ENCODE results near the gene CLCN3.
"Not testable (repeated sequence)": the region's sequence is repeated elsewhere in the genome, so short reads cannot be mapped to it uniquely, and the experiment has no call there.

CLCN3 gene

GRCh38 chr4:169678951-169679591 is 58.7 kb downstream of the CLCN3 start:
- not testable (repeated sequence) for H3K27ac Mint-ChIP-seq; H3K4me3 Mint-ChIP-seq; H3K4me1 Mint-ChIP-seq (ENCODE audit: low read depth); H3K9me3 Mint-ChIP-seq; H3K27me3 Mint-ChIP-seq; DNase-seq
- H3K36me3 Mint-ChIP-seq (ENCODE audit: low read depth), result peaks cover 34% of the 10 kb centered on the region

GRCh38 chr4:169682372-169683047 is 62.1 kb downstream of the CLCN3 start:
- Mint-ChIP-seq H3K9me3 (no peaks in the 10 kb centered on the region), H3K27me3 (no peaks in the 10 kb centered on the region), H3K4me1 (ENCODE audit: low read depth) (peaks cover 3% of the 10 kb centered on the region), H3K36me3 (ENCODE audit: low read depth) (peaks cover 57% of the 10 kb centered on the region), H3K4me3 (no peak overlapping the region), H3K27ac (no peak overlapping the region)
- no peak for DNase-seq

GRCh38 chr4:169689681-169690080 is 69.3 kb downstream of the CLCN3 start:
- Mint-ChIP-seq H3K4me1 (ENCODE audit: low read depth) (peaks cover 13% of the 10 kb centered on the region), H3K27ac (no peak overlapping the region), H3K9me3 (no peaks in the 10 kb centered on the region), H3K27me3 (no peaks in the 10 kb centered on the region), H3K36me3 (ENCODE audit: low read depth) (peaks cover 60% of the 10 kb centered on the region), H3K4me3 (no peak overlapping the region)
- no peak for DNase-seq

GRCh38 chr4:169690787-169691186 is 70.4 kb downstream of the CLCN3 start:
- Mint-ChIP-seq H3K36me3 (ENCODE audit: low read depth) (peaks cover 59% of the 10 kb centered on the region), H3K27me3 (no peaks in the 10 kb centered on the region), H3K4me3 (no peak overlapping the region), H3K27ac (no peak overlapping the region), H3K4me1 (ENCODE audit: low read depth) (peaks cover 13% of the 10 kb centered on the region), H3K9me3 (no peaks in the 10 kb centered on the region)
- DNase-seq, result no peak

- H3K27ac Mint-ChIP-seq, result no peak overlapping the region
- no peaks in the 10 kb centered on the region for H3K27me3 Mint-ChIP-seq
- no peaks in the 10 kb centered on the region for H3K4me1 Mint-ChIP-seq (ENCODE audit: low read depth)
- DNase-seq, result no peak
- H3K4me3 Mint-ChIP-seq, result no peak overlapping the region
- peaks cover 65% of the 10 kb centered on the region for H3K36me3 Mint-ChIP-seq (ENCODE audit: low read depth)
- H3K9me3 Mint-ChIP-seq, result no peaks in the 10 kb centered on the region
These were observed 78.0 kb downstream of the CLCN3 start for GRCh38 chr4:169698331-169698730.

DNA sequence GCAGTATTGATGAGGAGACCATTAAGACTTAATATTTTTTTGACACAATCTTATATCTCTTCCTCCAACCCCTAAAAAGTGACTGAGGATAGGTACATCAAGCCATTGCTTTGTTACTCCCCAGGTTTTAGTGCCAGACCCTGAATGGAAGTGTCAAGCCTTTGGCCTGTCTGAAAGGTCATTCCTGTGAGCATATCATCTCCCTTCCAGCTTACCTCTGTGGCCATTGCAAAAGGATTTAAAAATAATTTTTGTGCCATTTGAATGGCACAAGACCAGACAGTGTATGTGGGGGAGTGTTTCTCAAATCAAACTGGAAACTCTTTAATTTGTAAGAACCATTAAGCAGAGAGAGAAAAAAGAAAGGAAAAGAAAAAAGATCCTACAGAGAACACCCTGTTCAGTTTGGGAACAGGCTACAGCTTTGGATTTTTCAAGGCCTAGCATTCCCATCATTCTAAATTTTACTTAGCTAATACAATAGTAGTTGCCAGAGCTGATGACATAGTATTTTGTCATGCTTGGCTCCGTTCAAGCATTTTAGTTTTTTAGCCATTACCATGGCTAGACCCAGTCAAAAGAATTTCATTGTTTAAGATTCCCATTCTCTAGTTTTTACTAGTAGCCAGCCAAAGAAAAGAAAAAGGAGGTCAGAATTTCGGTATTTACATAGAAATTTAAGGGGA is 87.7 kb downstream of the CLCN3 start:
- Mint-ChIP-seq H3K9me3 (no peaks in the 10 kb centered on the region), H3K27me3 (no peaks in the 10 kb centered on the region), H3K27ac (no peak overlapping the region), H3K4me3 (no peak overlapping the region), H3K4me1 (ENCODE audit: low read depth) (peaks cover 5% of the 10 kb centered on the region), H3K36me3 (ENCODE audit: low read depth) (peaks cover 64% of the 10 kb centered on the region)
- no peak for DNase-seq

GRCh38 chr4:169715826-169716225 is 95.4 kb downstream of the CLCN3 start:
- H3K36me3 Mint-ChIP-seq (ENCODE audit: low read depth), result peaks cover 77% of the 10 kb centered on the region
- H3K27ac Mint-ChIP-seq, result no peak overlapping the region
- H3K4me1 Mint-ChIP-seq (ENCODE audit: low read depth), result peaks cover 14% of the 10 kb centered on the region
- H3K27me3 Mint-ChIP-seq, result no peaks in the 10 kb centered on the region
- no peak for DNase-seq
- no peaks in the 10 kb centered on the region for H3K9me3 Mint-ChIP-seq
- H3K4me3 Mint-ChIP-seq, result no peak overlapping the region

- no peaks in the 10 kb centered on the region for H3K27me3 Mint-ChIP-seq
- no peak overlapping the region for H3K4me3 Mint-ChIP-seq
- no peak overlapping the region for H3K27ac Mint-ChIP-seq
- peaks cover 16% of the 10 kb centered on the region for H3K4me1 Mint-ChIP-seq (ENCODE audit: low read depth)
- no peak for DNase-seq
- H3K9me3 Mint-ChIP-seq, result no peaks in the 10 kb centered on the region
- peaks cover 74% of the 10 kb centered on the region for H3K36me3 Mint-ChIP-seq (ENCODE audit: low read depth)
These were observed 96.3 kb downstream of the CLCN3 start for GRCh38 chr4:169716677-169717076.

- Mint-ChIP-seq H3K36me3 (ENCODE audit: low read depth) (peaks cover 49% of the 10 kb centered on the region), H3K27me3 (no peaks in the 10 kb centered on the region), H3K9me3 (no peaks in the 10 kb centered on the region), H3K4me3 (no peak overlapping the region), H3K27ac (peak overlapping the region; percentile 59), H3K4me1 (ENCODE audit: low read depth) (peaks cover 11% of the 10 kb centered on the region)
- no peak for DNase-seq
These were observed 100.2 kb downstream of the CLCN3 start for GRCh38 chr4:169720529-169720928.

DNA sequence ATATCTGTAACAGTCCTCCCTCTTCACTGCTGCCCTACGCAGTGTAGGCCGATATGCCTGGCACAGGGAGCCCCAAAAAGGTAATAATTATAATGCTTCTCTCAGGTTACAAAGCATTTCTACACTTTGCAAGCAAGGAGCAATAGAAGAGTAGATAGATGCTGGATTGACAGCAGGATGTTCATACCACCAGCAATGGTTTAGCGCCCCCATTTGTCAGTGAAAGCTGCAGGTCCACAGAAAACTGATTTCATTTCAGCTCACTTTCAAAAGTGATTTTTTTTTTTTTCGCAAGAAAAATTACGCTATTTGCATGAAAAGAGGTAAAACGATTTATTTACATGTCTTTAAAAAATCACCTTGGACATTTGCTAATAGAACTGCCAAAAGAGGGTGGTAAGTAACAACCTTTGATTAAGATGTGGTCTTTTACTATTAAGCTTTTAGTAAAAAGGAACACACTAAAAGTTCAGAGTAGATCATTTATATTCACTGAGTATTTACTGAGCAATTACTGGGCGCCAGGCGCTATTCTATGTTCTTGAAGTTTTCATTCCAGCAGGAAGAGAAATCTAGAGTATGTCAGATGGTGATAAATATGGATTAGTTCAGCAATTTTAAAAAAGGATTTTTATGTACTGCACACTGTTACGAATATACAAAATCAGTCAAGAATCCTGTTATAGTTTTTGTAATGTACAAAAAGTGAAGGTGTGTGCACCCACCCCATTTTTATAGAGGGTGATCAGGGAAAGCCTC is 103.0 kb downstream of the CLCN3 start:
- Mint-ChIP-seq H3K27ac (no peak overlapping the region), H3K4me1 (ENCODE audit: low read depth) (peaks cover 11% of the 10 kb centered on the region), H3K9me3 (no peaks in the 10 kb centered on the region), H3K27me3 (no peaks in the 10 kb centered on the region), H3K4me3 (no peak overlapping the region), H3K36me3 (ENCODE audit: low read depth) (peaks cover 49% of the 10 kb centered on the region)
- DNase-seq, result no peak

- peaks cover 11% of the 10 kb centered on the region for H3K4me1 Mint-ChIP-seq (ENCODE audit: low read depth)
- DNase-seq, result no peak
- H3K27ac Mint-ChIP-seq, result no peak overlapping the region
- H3K27me3 Mint-ChIP-seq, result no peaks in the 10 kb centered on the region
- peaks cover 48% of the 10 kb centered on the region for H3K36me3 Mint-ChIP-seq (ENCODE audit: low read depth)
- H3K9me3 Mint-ChIP-seq, result no peaks in the 10 kb centered on the region
- H3K4me3 Mint-ChIP-seq, result no peak overlapping the region
These were observed 103.9 kb downstream of the CLCN3 start for GRCh38 chr4:169724260-169724659.

- Mint-ChIP-seq H3K27ac (no peak overlapping the region), H3K36me3 (ENCODE audit: low read depth) (peaks cover 54% of the 10 kb centered on the region), H3K4me1 (ENCODE audit: low read depth) (no peaks in the 10 kb centered on the region), H3K4me3 (no peak overlapping the region), H3K27me3 (no peaks in the 10 kb centered on the region), H3K9me3 (no peaks in the 10 kb centered on the region)
- no peak for DNase-seq
These were observed 107.2 kb downstream of the CLCN3 start for GRCh38 chr4:169727616-169728015.

DNA sequence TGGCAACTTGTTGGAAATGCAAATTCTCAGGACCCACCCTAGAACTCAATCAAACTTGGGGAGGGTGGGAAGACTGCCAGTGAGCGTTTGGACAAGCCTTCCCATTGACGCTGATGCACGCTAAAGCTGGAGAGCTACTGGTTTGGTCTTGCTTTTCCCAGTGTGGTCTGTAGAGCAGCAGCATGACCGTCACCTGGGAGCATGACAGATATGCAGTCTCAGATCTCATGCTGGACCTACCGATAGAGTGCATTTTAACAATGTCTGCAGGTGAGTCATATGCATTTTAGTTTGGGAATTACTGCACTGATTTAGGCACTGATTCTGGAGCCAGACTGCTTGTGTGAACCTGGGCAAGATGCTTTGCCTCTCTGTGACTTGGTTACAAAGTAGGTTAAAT is 110.2 kb downstream of the CLCN3 start:
- Mint-ChIP-seq H3K27ac (no peak overlapping the region), H3K27me3 (no peaks in the 10 kb centered on the region), H3K36me3 (ENCODE audit: low read depth) (peaks cover 70% of the 10 kb centered on the region), H3K4me3 (no peak overlapping the region), H3K4me1 (ENCODE audit: low read depth) (no peaks in the 10 kb centered on the region), H3K9me3 (no peaks in the 10 kb centered on the region)
- no peak for DNase-seq

GRCh38 chr4:169738604-169739003 is 118.2 kb downstream of the CLCN3 start:
- not testable (repeated sequence) for H3K27ac Mint-ChIP-seq; DNase-seq; H3K4me3 Mint-ChIP-seq; H3K4me1 Mint-ChIP-seq (ENCODE audit: low read depth); H3K27me3 Mint-ChIP-seq; H3K9me3 Mint-ChIP-seq
- peaks cover 72% of the 10 kb centered on the region for H3K36me3 Mint-ChIP-seq (ENCODE audit: low read depth)

Data from activated T-cell treated with anti-CD3 and anti-CD28 coated beads, Interleukin-2, amount 50 U/mL, for 24 hours (primary cell).